B cell (primary cell): ENCODE data around the gene CLSTN2.

Experiments
- CTCF ChIP-seq: fragments of 200-600 bp; IDR thresholded peaks from one replicate; pipeline ENCODE4 v1.8.0; 2022; ENCODE audit warnings: antibody characterized with exemption, mild to moderate bottlenecking
- EZH2 ChIP-seq: IDR thresholded peaks from 2 replicates; pipeline ENCODE4 v1.6.1; 2012; ENCODE audit warnings: borderline replicate concordance, low read depth, mild to moderate bottlenecking, moderate library complexity, low read length; ENCODE audit not compliant: insufficient read depth, poor library complexity, severe bottlenecking

- TF ChIP-seq CTCF (no peak), EZH2 (no peak)
Observed at GRCh38 chr3:140224307-140224706, 289.3 kb downstream of the CLSTN2 start.
